ENCODE results near the gene ERC2.
"Not testable (repeated sequence)": the region's sequence is repeated elsewhere in the genome, so short reads cannot be mapped to it uniquely, and the experiment has no call there.

Gene ERC2

DNA sequence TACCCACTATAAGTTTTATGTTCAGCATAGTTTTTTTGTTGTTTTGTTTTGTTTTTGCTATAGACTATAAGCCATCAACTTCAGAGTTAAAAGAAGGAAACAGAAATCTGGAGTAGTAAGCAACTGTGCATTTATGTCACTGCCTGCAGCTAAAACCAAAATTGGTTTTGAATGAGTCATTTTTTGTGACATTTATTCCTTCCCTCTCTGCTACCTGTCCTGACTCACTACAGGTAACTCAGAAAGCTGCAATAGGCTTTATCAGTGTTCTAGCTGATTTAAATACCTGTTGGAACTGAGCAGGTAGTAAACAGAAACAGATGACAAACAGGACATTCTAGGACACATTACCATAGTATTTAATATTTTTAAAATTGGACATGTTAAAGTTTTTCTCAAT is 587.9 kb downstream of the ERC2 start:
- DNase-seq (ENCODE audit: low spot score): no peak

DNA sequence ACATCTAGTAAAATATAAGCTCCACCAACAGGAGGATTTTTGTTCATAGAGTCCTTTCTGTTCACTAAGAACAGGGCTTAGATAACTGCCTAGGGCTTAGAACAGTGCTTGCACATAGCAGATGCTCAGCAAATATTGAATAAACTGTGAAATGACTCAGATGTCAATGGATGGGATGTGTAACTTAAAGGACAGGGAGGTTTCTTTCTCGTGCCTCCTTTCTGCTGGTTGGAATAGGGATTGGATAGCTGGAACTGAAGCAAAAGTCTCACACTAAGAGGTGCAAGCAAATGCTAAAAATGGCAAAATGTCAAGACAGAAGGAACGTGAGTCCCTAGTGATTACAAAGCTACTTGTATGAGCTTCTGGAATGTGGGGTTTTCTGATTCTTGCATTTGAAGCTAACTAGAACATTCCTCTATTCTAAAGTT is 588.4 kb downstream of the ERC2 start:
- no peak for DNase-seq (ENCODE audit: low spot score)

DNA sequence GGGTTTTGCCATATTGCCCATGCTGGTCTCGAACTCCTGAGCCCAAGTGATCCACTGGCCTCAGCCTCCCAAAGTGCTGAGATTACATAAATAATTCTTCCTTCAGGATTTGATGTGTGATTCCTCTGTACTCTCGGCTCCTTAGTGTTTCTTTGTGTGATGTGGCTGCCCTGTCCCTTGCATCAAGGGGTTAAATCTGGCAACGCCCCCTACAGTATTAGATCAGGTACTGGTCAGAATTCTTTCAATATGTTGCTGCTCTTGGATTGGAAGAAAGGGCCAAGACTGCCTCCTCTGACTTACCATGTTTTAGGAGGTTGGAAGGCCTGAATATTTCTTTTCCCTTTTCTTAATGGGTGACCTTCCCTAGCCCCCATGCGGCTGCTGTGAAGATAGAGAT is 590.6 kb downstream of the ERC2 start:
- no peak for DNase-seq (ENCODE audit: low spot score)

DNA sequence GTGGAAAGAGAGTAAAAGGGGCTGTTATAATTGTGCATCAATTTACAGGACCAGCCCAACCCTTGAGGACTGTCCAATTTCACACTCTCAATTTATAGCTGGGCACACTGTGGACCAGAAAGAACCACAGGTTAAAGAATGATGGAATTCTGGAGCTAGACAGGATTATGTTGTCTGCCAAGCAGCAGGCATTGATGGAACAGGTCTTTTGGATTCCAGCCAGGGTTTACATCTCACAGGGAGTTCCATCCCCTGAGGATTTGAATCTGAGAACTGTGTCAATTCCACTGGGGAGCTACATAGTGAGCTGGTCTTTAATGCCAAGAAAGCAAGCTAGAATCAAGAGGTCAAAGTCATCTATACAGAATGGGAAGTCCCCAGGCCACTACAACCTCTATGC is 591.7 kb downstream of the ERC2 start:
- no peak for DNase-seq (ENCODE audit: low spot score)

DNA sequence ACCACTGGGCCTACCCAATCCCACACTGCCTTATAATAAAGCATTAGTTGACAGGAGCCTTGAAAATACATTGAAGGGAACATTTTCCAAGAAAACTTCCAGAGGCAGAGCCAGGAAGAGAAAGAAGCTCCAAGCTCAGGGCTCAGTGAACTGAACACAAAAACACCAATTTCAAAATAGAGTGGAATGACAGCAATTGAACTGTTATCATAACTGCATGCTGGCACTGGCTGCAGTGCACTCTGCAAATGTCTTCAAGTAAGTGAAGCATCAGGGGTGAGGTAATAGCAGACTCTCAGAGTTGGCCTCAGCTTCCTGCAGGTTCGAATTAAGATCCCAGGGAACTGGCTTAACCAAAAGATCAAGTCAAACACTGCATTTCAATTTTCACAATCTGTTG is 593.2 kb downstream of the ERC2 start:
- no peak for DNase-seq (ENCODE audit: low spot score)

DNA sequence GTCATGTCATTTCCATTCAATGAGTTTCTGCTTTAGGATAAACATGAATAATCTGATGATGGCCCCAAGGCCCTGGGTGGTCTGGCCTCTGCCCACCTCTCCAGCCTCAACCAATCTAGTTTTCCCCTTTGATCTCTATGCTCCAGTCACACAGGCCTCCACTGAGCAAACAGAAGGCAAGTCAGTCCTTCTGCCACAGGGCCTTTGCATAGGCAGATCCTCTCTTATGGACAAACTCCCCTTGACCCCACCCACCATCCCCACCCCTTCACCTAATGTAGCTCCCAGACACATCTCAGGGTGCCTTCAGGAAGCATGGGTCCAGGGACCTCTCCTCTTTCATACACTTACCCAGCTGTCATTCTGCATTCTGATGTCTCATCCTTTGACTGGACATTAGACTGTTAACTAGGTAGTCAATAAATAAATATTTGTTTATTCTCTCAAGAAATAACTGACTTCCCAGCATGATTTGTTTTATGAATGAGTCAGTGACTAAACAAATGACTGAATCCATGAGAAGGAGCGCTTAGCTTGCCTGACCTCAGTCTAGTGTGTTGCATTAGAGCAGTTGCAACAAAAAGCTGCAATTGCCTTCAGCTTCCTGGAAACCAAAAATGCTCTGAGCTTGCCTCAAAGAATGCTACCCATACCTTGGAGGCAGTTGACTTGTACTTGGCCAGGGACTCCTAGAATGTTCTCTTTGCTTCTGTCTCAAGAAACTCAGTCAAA is 594.6 kb downstream of the ERC2 start:
- DNase-seq (ENCODE audit: low spot score): no peak

DNA sequence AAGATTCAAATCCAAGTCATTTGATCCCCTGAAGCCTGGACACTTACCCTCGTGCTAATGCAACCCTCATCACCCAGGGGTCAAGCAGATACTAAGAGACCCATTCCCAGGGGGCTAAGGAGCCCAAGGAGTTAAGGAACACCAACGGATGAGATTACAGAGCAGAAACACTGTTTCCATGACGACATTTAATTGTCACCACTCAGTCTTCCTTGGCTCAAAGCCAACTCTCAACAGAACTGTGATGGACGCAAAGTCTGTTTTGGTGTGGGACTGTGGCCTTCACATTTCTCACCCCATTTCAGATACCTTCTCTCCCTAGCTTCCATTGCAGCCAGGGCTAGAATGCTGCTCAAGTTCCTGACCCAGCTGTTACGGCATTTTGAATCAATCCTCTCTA is 597.7 kb downstream of the ERC2 start:
- no peak for DNase-seq (ENCODE audit: low spot score)

DNA sequence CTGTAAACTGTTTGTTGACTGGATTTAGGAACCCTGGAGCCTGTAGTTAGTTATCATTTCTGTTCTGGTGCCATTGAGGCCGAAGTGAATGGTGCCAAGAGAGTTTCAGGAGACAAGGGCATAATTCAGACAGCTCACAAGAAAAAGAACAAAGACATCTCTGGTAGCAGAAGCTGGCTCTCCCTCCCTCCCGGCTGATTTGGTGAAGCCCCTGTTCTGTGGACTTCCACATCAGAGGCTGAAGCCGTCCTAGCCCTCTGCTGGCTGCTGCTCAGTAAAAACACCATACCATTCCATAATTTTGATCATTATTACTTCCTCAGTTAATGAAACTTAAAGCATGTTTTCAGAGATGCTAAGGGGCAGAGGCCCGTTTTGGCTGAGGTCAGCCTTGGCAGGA is 599.9 kb downstream of the ERC2 start:
- no peak for DNase-seq (ENCODE audit: low spot score)

DNA sequence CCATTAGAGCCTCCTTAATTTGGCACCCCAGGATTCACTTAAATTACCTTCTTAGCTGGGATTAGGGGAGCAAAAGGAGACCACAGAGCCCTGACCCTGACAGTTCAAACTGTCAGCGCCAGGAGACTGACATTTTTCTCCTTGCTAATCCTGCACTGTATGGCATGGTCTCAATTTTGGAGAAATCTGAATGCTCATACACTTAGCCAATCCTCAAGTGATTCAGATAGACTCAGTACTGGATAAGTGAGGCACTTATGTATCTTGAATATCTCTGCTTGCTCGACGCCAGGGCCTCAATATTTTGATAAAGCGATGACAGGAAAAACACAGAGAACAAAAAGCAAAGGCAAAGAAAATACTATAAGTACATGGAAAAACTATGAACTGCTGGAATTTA is 605.2 kb downstream of the ERC2 start:
- DNase-seq (ENCODE audit: low spot score): no peak

DNA sequence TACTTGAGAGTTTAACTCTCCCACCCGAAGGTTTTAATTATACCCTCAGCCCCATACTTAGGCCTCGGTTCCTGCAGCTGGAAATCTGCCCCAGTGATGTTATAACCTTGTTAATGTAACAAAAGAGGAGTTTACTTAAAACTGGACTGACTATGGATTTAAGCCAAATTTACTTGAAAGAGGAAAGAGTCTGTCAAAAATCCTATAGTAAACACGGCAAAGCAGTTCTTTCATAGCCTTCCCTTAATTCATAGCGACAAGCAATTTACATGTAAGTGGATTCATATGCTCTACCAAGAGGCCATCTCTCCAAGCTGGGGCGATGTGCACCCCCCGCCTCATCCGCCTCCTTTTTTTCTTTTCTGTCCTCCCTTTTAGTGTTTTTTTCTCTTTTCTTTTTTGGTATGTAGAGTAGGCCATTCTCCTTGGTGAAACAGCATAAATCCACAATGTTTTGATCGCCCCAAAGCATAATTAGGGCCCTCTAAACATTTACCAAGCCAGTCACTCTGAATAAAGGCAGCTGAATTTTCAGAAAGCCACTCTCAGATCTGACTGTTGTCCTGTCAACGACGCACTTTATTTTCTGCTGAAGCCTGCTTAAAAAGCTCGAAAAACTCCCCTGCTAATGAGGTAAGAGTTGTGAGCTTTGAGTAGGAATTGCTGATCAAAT is 608.1 kb downstream of the ERC2 start:
- DNase-seq (ENCODE audit: low spot score): no peak

DNA sequence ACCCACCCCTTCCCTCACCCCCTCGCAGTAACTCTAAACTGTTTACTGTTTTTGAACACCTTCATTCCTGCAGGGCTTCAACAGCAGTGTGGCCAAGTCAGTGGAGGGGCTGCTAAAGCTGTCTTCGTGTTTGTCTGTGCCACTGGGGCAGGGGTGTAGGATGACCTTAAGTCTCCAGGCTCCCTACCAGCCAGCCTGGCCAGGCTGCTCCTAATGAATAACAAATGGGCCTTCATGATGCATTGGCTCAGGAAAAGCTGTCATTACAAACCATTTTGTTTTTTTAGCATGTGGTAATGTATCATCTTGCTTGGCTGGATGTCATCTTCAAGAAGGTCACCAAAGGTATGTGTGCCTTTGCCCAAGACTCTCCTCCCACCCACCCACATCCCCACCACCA is 609.0 kb downstream of the ERC2 start:
- DNase-seq (ENCODE audit: low spot score): no peak

DNA sequence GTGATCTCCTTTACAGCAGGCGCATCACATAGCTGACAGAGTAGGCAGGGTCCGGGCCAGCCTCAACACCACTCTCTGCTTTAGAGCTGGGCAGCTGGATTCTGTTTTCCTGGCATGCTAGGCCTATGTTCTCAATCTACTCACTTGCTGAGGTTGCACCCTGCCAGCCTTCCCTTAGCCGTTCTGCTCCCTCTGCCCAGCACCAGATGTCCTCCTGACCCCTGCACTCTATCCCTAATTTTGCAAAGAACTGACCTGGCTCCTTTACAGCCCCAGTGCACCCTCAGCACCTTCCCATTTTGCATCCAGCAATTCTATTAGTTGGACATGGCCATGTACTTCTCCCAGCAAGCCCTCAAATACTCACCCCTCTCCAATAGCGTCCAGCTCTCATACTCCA is 609.5 kb downstream of the ERC2 start:
- DNase-seq (ENCODE audit: low spot score): no peak

DNA sequence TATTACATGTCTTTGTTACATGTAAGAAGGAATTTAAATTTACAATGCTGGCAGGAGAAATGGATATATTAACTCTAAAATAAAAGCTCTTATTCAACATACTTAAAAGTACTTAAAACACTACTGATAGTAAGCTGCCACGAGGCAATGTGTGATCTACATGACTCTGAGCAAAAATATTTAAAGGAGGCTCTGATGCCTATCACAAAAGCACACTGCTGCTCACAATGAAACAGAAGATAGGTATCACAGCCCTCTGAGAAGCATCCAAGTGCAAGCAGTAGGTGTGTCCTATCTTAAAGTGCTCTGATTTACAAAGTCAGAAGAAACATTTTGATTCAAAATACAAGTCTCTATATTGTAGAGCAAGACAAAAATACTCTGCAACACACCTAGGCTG is 610.0 kb downstream of the ERC2 start:
- no peak for DNase-seq (ENCODE audit: low spot score)

DNA sequence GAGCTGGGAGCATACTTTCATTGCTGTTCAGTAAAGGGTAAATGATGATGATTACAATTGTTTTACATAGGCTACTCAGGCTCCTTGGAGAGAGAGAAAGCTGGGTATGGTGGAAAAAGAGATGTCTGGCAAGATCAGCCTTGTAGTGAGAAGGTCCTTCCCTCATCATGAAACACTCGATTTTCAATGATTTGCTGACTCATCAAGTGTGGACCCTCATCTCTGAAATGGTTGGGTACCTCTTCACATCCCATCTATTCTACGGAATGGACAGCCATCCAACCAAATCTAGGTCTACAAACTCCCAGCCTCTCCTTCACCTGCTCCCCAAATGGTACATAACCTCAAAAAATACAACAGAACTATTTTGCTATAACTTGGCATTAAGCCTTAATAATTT is 610.6 kb downstream of the ERC2 start:
- no peak for DNase-seq (ENCODE audit: low spot score)

DNA sequence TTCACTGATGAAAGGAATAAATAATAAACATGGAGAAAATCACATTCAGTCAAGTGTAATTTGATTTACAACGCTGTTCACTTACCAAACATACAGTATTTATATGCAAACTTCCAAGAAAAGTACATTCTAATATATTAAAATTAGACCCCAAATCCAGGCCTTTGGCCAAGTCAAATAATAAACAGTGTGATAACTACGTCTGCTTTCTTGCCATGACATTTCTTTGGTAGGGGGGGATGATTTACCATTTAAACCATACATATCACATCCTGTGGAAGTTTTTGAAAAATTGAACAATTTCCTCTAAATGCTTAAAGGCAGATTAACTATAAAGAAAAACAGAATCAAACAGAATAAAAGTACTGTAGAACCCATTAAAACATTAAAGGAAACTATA is 613.0 kb downstream of the ERC2 start:
- no peak for DNase-seq (ENCODE audit: low spot score)

DNA sequence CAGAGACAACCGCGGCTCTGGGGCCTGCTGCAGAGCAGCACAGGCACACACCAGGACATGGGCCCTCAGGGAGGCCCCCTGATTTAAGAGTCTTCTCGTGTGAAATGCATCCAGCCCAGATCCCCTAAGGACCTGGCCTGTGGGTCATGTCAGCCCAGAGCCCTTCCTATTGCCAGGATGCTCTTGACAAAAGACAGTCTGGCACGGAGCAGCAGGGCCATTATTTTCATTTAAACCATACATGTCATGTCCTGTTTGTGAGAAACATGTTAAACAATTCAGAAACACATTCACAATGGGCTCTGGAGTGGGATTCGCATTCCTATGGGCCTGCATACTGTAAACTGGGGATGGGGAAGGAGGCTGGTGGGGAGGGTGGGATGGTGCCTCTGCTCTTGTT is 613.8 kb downstream of the ERC2 start:
- DNase-seq (ENCODE audit: low spot score): no peak

DNA sequence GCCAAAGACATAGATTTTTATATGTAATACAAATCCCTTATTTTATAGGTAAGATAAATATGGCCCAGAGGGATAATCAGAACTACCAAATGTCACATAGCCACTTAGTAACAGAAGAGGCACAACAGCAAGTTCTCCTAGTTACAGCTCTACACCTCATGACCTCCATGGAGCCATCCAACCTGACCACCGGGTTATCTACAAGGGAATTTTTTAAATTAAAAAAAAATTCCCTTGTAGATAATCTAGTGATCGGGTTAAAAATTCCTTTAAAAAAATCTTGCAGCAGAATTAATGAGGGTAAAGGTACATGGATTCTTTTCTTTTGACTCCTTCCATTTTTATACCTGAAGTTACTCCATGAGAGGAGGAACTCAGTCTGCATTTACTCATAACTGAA is 615.9 kb downstream of the ERC2 start:
- no peak for DNase-seq (ENCODE audit: low spot score)

DNA sequence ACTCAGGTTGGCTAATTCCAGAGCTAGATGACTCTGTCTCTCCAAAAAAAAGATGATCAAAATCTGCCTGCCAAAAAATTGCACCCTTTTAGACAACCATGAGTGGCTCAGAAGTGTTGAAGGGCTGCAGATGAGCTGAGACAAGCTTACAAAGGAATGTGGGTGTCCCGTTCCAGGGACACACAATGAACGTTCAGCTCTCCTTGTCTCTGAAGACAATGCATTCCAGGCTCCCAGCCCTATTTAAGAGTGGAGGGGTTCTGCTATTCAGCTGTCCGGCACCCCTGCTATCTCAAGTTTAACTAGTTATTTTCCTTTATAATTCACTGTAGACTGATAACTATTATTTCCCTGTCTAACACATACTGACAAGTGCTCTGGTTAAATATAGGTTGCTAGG is 626.1 kb downstream of the ERC2 start:
- no peak for DNase-seq (ENCODE audit: low spot score)

DNA sequence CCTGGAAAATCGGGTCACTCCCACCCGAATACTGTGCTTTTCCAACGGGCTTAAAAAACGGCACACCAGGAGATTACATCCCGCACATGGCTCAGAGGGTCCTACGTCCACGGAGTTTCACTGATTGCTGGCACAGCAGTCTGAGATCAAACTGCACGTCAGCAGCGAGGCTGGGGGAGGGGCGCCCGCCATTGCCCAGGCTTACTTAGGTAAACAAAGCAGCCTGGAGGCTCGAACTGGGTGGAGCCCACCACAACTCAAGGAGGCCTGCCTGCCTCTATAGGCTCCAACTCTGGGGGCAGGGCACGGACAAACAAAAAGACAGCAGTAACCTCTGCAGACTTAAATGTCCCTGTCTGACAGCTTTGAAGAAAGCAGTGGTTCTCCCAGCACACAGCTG is 636.4 kb downstream of the ERC2 start:
- not testable (repeated sequence) for DNase-seq (ENCODE audit: low spot score)

DNA sequence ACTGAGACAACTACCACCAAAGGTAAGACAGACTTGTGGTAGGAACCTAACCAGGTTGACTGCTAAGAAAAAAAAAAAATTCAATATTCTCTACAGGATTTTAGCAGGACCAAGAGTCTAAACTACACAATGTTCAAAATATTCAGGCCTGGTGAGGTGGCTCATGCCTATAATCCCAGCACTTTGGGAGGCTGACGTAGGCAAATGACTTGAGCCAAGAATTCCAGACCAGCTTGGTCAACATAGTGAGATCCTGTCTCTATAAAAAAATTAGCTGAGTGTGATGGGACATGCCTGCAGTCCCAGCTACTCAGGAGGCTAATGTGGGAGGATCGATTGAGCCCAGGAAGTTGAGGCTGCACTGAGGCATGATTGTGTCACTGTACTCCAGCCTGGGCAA is 639.6 kb downstream of the ERC2 start:
- no peak for DNase-seq (ENCODE audit: low spot score)

DNA sequence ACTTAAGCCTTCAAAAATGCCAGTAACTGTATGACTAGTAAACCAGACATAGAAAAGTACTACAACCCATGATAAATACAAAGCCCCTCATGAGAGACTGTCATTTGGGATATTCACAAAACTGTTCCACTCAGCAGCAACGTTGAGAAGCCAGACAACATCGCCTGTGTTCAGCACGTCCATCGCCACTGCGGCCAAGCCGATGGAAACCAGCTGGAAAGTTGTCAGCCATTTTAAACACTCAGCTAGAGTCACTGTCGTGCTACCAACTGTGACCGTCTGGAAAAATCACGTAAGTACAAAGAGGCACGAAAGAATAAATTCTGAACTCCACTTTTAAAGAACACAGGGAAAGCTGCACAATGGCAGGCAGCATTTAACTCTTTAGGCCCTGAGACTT is 640.5 kb downstream of the ERC2 start:
- no peak for DNase-seq (ENCODE audit: low spot score)

DNA sequence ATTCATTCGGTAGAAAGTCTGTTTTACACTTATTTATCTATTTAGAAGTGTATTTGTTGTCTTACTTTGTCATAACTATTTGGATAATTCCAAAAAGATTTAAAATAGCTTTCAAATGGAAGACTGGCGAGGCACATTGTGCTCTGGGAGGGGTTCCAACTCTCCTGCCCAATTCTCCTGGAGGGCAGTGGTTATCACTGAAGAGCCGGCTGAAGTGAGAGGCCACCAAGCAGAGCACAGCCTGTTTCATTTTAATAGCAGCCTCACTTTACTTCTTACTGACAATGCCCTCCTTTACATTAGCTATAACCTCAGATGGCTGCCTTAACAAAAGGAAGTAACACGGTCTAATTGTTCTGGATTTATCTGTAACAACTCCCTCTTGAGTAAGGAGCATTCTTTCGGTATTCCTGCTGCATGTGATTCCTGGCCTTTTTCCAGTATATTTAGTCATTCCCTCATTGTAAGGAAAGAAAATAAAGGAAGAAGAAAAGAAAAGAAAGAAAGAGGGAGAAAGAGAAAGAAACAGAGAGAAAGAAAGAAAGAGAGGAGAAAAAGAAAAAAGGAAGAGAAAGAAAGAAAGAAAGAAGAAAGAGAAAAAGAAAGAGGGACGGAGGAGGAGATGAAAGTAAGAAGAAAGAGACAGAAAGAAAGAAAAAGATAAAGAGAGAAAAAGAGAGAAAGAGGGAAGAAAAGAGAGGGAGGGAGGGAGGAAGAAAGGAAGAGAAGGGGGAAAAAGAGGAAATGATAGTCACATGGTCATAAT is 641.4 kb downstream of the ERC2 start:
- DNase-seq (ENCODE audit: low spot score): no peak

DNA sequence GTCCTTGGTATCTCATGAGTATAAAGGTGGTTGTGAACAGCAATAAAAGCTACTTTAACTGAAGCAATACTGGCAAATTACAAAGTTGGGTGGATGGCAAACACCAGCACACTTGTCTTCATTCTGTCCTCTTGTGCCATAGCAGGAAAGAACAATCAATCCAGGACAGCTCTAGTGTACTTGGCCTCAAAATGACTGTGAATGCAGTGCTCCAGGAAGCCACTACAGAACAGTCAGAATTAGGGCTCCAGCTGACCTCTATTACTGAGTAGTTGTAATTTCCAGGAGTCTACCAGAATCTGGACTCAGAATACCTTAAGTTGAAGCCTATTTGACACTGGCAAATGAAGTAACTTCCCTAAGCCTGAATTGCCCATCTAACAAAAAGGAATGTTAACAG is 642.2 kb downstream of the ERC2 start:
- no peak for DNase-seq (ENCODE audit: low spot score)

All from hematopoietic multipotent progenitor cell treated with erythropoietin and hydrocortisone succinate and interleukin-3 and kit ligand, for 15 days (in vitro differentiated cells).